ENCODE results near the gene LPP.

GRCh38 chr3:188814581-188814980, 660.6 kb downstream of the LPP start:
- no peak for TF ChIP-seq CTCF (IDR thresholded peaks at IDR 0.05; ENCODE audit: borderline replicate concordance, extremely low read depth, low read length, poor library complexity, severe bottlenecking)
- no peak for TF ChIP-seq EZH2 (IDR thresholded peaks at IDR 0.05; ENCODE audit: borderline replicate concordance, low read depth, low read length, severe bottlenecking)

Data from DND-41 (cell line).